Stimulated activated CD8-positive, alpha-beta memory T cell treated with anti-CD3 and anti-CD28 coated beads, Interleukin-12 subunit alpha, Interleukin-12 subunit beta, amount 100 ng/mL, for 1 hour (primary cell): ENCODE results near the gene JAKMIP1.

Experiments used
- DNase-seq: peaks from one replicate; pipeline ENCODE4 v3.0.0-alpha.2; 2020; ENCODE audit warnings: low read depth

Gene JAKMIP1

GRCh38 chr4:6042293-6043063 lies 157.9 kb downstream of the JAKMIP1 start:
- DNase-seq, result no peak

- DNase-seq, result no peak
Measured at GRCh38 chr4:6041800-6042199, 158.5 kb downstream of the JAKMIP1 start.

- no peak for DNase-seq
Measured at GRCh38 chr4:6038711-6039110, 161.6 kb downstream of the JAKMIP1 start.

GRCh38 chr4:6035786-6036185 lies 164.6 kb downstream of the JAKMIP1 start:
- no peak for DNase-seq

- DNase-seq, result no peak
Measured at GRCh38 chr4:6033381-6033780, 167.0 kb downstream of the JAKMIP1 start.

GRCh38 chr4:6032249-6033244 lies 167.8 kb downstream of the JAKMIP1 start:
- no peak for DNase-seq

- DNase-seq, result no peak
Measured at GRCh38 chr4:6031846-6032245, 168.5 kb downstream of the JAKMIP1 start.

- no peak for DNase-seq
Measured at GRCh38 chr4:6030679-6031078, 169.7 kb downstream of the JAKMIP1 start.

- no peak for DNase-seq
Measured at GRCh38 chr4:6029254-6029653, 171.1 kb downstream of the JAKMIP1 start.

- no peak for DNase-seq
Measured at GRCh38 chr4:6028168-6028567, 172.2 kb downstream of the JAKMIP1 start.

GRCh38 chr4:6027392-6027791 lies 173.0 kb downstream of the JAKMIP1 start:
- DNase-seq, result no peak

GRCh38 chr4:6024313-6024960 lies 175.9 kb downstream of the JAKMIP1 start:
- no peak for DNase-seq

GRCh38 chr4:6023731-6024130 lies 176.6 kb downstream of the JAKMIP1 start:
- no peak for DNase-seq

- no peak for DNase-seq
Measured at GRCh38 chr4:6022607-6023288, 177.6 kb downstream of the JAKMIP1 start.

- DNase-seq, result no peak
Measured at GRCh38 chr4:6021831-6022606, 178.3 kb downstream of the JAKMIP1 start.

GRCh38 chr4:6020613-6021012 lies 179.7 kb downstream of the JAKMIP1 start:
- no peak for DNase-seq

GRCh38 chr4:6019316-6020263 lies 180.8 kb downstream of the JAKMIP1 start:
- DNase-seq, result no peak

- no peak for DNase-seq
Measured at GRCh38 chr4:6018331-6018730, 182.0 kb downstream of the JAKMIP1 start, which contains the start of gene C4orf50. TSS of gene C4orf50 (minus strand) at chr4:6018431.

GRCh38 chr4:6017800-6018199 lies 182.5 kb downstream of the JAKMIP1 start:
- DNase-seq, result no peak

- DNase-seq, result no peak
Measured at GRCh38 chr4:6017030-6017429, 183.3 kb downstream of the JAKMIP1 start.
